HG02981 (cell line): ENCODE measurements around the gene CD4.

ENCODE experiments used
- ATAC-seq: cut with Tn5 transposase; IDR thresholded peaks from one replicate; pipeline ENCODE4 v1.9.1; 2021; ENCODE audit warnings: mild to moderate bottlenecking, moderate library complexity; ENCODE audit not compliant: unreplicated experiment

The CD4 gene

GRCh38 chr12:6809056-6809455 is 19.7 kb downstream of the CD4 start:
- no peak for ATAC-seq

GRCh38 chr12:6810758-6811157 is 21.4 kb downstream of the CD4 start:
- no peak for ATAC-seq

- no peak for ATAC-seq
These were observed 24.0 kb downstream of the CD4 start for GRCh38 chr12:6813363-6813762.

GRCh38 chr12:6816598-6816997 is 27.3 kb downstream of the CD4 start:
- ATAC-seq = no peak

GRCh38 chr12:6817098-6817497 is 27.8 kb downstream of the CD4 start:
- no peak for ATAC-seq

- no peak for ATAC-seq
These were observed 28.4 kb downstream of the CD4 start for GRCh38 chr12:6817662-6818157.

- ATAC-seq = no peak
These were observed 28.9 kb downstream of the CD4 start for GRCh38 chr12:6818222-6818621.

- no peak for ATAC-seq
These were observed 29.3 kb downstream of the CD4 start for GRCh38 chr12:6818645-6819044.

- no peak for ATAC-seq
These were observed 30.0 kb downstream of the CD4 start for GRCh38 chr12:6819106-6820030.

GRCh38 chr12:6820166-6820565 is 30.8 kb downstream of the CD4 start:
- ATAC-seq = no peak

- no peak for ATAC-seq
These were observed 32.5 kb downstream of the CD4 start, which contains the start of gene GPR162 for GRCh38 chr12:6821591-6822425. TSS of gene GPR162 (plus strand) at chr12:6821821. CDS start at chr12:6823899, 2,078 bp downstream.

GRCh38 chr12:6822426-6823135 is 33.3 kb downstream of the CD4 start:
- no peak for ATAC-seq

- no peak for ATAC-seq
These were observed 34.1 kb downstream of the CD4 start for GRCh38 chr12:6823182-6824084.

- no peak for ATAC-seq
These were observed 34.9 kb downstream of the CD4 start for GRCh38 chr12:6824085-6824775.

GRCh38 chr12:6824901-6825381 is 35.6 kb downstream of the CD4 start:
- no peak for ATAC-seq

GRCh38 chr12:6825398-6826124 is 36.2 kb downstream of the CD4 start:
- no peak for ATAC-seq

- ATAC-seq = no peak
These were observed 36.9 kb downstream of the CD4 start for GRCh38 chr12:6826125-6826733.
